Gastrocnemius medialis (tissue), 4 donors: ENCODE results near the gene PTPA.

Experiments
- POLR2A ChIP-seq, 2 donors: fragments of 450-650 bp; IDR thresholded peaks; one replicate each; pipeline ENCODE4 v1.6.1; 2017; ENCODE audit warnings: antibody characterized with exemption in 2 of 2, mild to moderate bottlenecking in 2 of 2, moderate library complexity in 2 of 2
- TF ChIP-seq, protein P1 (sequence below), 5 experiments: fragments of 450-650 bp in 3 of 5; fragments of 200-600 bp in 2 of 5; sonication (generic) in 2 of 5; IDR thresholded peaks in 4 of 5; conservative IDR thresholded peaks in 1 of 5; 1 replicate in 4 of 5; 2 replicates in 1 of 5; pipeline ENCODE4 v1.5.1; 2016 to 2019; ENCODE audit warnings: antibody characterized with exemption in 5 of 5, mild to moderate bottlenecking in 3 of 5, moderate library complexity in 3 of 5

DNA sequence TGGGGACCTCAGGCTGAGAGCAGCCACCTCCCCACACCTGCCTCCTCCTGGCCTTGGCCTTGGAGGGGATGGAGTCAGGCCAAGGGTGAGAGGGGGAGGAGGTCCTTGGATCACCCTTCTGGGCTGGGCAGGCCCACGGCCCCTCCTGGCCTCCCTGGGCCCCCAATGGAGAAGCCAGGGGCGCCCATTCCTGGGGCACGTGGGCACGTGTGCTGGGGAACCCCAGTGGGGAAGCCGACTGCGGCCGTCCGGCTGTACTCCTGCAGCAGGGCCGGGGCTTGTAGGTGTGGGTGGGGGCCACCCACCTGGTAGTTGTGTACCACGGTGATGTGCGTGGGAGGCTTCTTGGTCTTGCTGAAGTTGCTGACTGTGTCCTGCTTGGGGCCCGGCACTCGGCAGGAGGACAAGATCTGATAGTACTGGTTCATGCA lies 9.1 kb upstream of the PTPA start:
- TF ChIP-seq, protein P1, sequence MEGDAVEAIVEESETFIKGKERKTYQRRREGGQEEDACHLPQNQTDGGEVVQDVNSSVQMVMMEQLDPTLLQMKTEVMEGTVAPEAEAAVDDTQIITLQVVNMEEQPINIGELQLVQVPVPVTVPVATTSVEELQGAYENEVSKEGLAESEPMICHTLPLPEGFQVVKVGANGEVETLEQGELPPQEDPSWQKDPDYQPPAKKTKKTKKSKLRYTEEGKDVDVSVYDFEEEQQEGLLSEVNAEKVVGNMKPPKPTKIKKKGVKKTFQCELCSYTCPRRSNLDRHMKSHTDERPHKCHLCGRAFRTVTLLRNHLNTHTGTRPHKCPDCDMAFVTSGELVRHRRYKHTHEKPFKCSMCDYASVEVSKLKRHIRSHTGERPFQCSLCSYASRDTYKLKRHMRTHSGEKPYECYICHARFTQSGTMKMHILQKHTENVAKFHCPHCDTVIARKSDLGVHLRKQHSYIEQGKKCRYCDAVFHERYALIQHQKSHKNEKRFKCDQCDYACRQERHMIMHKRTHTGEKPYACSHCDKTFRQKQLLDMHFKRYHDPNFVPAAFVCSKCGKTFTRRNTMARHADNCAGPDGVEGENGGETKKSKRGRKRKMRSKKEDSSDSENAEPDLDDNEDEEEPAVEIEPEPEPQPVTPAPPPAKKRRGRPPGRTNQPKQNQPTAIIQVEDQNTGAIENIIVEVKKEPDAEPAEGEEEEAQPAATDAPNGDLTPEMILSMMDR (IDR thresholded peaks at IDR 0.05 in 4 of 5, conservative IDR thresholded peaks at IDR 0.05 in 1 of 5), result no peak
- TF ChIP-seq POLR2A (IDR thresholded peaks at IDR 0.05), result no peak
